Tibial nerve (tissue), 4 donors: Measurements from ENCODE around the gene VSTM2L. TPM values are rescaled to one million over a fixed set of nuclear protein-coding genes. Genes with fewer than 3 reads are reported as not detected.

ENCODE experiments used
- DNase-seq, 2 donors: peaks; one replicate each; pipeline ENCODE4 v3.0.0-alpha.2; 2019; ENCODE audit warnings: low spot score in 2 of 2
- H3K27ac ChIP-seq, 4 donors: fragments of 200-600 bp; sonication (generic) in 3 of 4; one replicate each; pipeline ENCODE4 v1.5.1; 2017 to 2019; ENCODE audit warnings: mild to moderate bottlenecking in 1 of 4
- H3K27me3 ChIP-seq, 2 donors: fragments of 200-600 bp; sonication (generic) in 1 of 2; one replicate each; pipeline versions ENCODE4 v1.5.1 to v1.6.0; 2017 to 2019
- H3K36me3 ChIP-seq, 3 donors: fragments of 200-600 bp; sonication (generic); one replicate each; pipeline ENCODE4 v1.5.1; 2018 to 2019
- H3K4me1 ChIP-seq, 4 donors: fragments of 200-600 bp; sonication (generic) in 3 of 4; one replicate each; pipeline ENCODE4 v1.5.1; 2017 to 2019
- H3K4me3 ChIP-seq, 4 donors: fragments of 200-600 bp; sonication (generic) in 3 of 4; one replicate each; pipeline ENCODE4 v1.5.1; 2017 to 2019; ENCODE audit warnings: mild to moderate bottlenecking in 1 of 4, moderate library complexity in 1 of 4
- H3K9me3 ChIP-seq, 4 donors: fragments of 200-600 bp; sonication (generic) in 3 of 4; one replicate each; pipeline ENCODE4 v1.5.1; 2017 to 2019
- EP300 ChIP-seq, 2 donors: sonication (generic); formaldehyde crosslinking; IDR thresholded peaks; one replicate each; pipeline ENCODE4 v1.6.1; 2017; ENCODE audit warnings: antibody characterized with exemption in 2 of 2, mild to moderate bottlenecking in 1 of 2
- POLR2A ChIP-seq, 2 donors: fragments of 450-650 bp; IDR thresholded peaks; one replicate each; pipeline ENCODE4 v1.6.1; 2017; ENCODE audit warnings: antibody characterized with exemption in 2 of 2, mild to moderate bottlenecking in 2 of 2, moderate library complexity in 2 of 2
- WGBS, 2 donors: methylation state at CpG; one replicate each; pipeline ENCODE4 v1.1.5; 2018; 5-methylcytosine and 5-hydroxymethylcytosine counted together
- total RNA-seq, 4 donors: library from RNA; depleted of rRNA; stranded (reverse); fragments of >200 nt; gene quantifications; one replicate each; pipeline ENCODE4 v1.1.0, GENCODE V29; 2016
- TF ChIP-seq, protein P1 (sequence below), 5 experiments: fragments of 200-600 bp in 3 of 5; fragments of 450-650 bp in 2 of 5; sonication (generic) in 3 of 5; IDR thresholded peaks; one replicate each; pipeline ENCODE4 v1.5.1; 2016 to 2019; ENCODE audit warnings: antibody characterized with exemption in 5 of 5, mild to moderate bottlenecking in 3 of 5, moderate library complexity in 2 of 5

Gene VSTM2L
- total RNA-seq, 4 donors from 2014 or later, result 0.44 TPM; not detected in 3

DNA sequence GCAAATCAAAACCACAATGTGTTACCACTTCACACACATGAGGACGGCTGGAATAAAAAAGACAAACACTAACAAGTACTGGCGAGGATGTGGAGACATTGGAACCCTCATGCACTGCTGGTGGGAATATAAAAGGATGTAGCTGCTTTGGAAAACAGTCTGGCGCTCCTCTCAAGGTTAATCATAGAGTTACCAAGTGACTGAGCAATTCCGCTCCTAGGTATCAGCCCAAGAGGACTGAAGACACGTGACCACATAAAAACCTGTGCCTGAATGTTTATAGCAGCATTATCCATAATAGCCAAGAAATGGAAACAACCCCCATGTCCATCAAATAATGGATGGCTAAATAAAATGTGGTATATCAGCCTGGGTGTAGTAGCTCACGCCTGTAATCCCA is 45.0 kb downstream of the VSTM2L start:
- WGBS, 2 donors, result 83 to 90% methylated on average over 6 of the region's 6 CpGs
- Histone ChIP-seq H3K36me3 (no peaks in the 10 kb centered on the region), H3K4me1 (no peaks in the 10 kb centered on the region), H3K4me3 (no peak overlapping the region), H3K9me3 (peaks cover 0 to 21% (median 2%) of the 10 kb centered on the region in 4 donors), H3K27me3 (no peaks in the 10 kb centered on the region), H3K27ac (no peak overlapping the region)
- TF ChIP-seq POLR2A (IDR thresholded peaks at IDR 0.05) (no peak), EP300 (IDR thresholded peaks at IDR 0.05) (no peak)
- TF ChIP-seq, protein P1, sequence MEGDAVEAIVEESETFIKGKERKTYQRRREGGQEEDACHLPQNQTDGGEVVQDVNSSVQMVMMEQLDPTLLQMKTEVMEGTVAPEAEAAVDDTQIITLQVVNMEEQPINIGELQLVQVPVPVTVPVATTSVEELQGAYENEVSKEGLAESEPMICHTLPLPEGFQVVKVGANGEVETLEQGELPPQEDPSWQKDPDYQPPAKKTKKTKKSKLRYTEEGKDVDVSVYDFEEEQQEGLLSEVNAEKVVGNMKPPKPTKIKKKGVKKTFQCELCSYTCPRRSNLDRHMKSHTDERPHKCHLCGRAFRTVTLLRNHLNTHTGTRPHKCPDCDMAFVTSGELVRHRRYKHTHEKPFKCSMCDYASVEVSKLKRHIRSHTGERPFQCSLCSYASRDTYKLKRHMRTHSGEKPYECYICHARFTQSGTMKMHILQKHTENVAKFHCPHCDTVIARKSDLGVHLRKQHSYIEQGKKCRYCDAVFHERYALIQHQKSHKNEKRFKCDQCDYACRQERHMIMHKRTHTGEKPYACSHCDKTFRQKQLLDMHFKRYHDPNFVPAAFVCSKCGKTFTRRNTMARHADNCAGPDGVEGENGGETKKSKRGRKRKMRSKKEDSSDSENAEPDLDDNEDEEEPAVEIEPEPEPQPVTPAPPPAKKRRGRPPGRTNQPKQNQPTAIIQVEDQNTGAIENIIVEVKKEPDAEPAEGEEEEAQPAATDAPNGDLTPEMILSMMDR (IDR thresholded peaks at IDR 0.05), result no peak
- DNase-seq, result no peak

DNA sequence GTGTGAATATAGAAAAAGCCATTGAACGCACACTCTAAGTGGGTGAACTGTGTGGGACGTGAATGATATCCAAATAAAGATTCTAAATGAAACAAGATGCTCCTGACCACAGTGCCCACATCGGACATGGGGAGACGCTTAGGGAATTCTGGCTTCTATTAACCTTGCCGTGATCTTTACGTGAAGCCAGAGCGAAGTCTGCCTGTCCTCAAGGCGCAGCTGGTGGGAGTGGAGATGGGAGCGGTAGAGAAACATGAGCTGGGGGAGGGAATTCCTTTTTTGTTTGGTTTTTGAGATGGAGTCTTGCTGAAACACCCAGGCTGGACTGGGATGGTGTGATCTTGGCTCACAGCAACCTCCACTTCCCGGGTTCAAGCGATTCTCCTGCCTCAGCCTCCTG is 46.0 kb downstream of the VSTM2L start:
- TF ChIP-seq POLR2A (IDR thresholded peaks at IDR 0.05), result no peak
- TF ChIP-seq, protein P1 (IDR thresholded peaks at IDR 0.05), result no peak
- TF ChIP-seq EP300 (IDR thresholded peaks at IDR 0.05), result no peak
- Histone ChIP-seq H3K4me1 (no peaks in the 10 kb centered on the region), H3K36me3 (no peaks in the 10 kb centered on the region), H3K9me3 (peaks cover 0 to 21% (median 2%) of the 10 kb centered on the region in 4 donors), H3K4me3 (no peak overlapping the region), H3K27ac (no peak overlapping the region), H3K27me3 (no peaks in the 10 kb centered on the region)
- 79 to 85% methylated on average over 11 of the region's 11 CpGs for WGBS, 2 donors
- no peak for DNase-seq

DNA sequence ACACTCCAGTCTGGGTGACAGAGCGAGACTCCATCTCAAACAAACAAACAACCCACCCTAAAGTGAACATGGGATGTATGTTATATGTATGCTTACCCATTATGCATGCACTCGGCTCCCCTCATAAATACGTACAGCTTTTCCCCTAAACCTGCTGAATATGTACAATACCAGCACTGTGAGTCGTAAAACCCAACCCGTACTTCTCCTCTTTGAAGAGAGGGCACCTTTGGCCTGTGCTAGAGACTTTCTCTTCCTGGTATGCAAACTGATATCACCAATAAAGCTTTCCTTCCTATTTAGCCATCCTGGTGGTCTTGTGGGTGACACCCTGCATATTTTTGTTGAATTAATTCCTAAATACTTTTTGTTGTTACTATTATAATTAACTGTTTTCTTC is 51.3 kb downstream of the VSTM2L start:
- TF ChIP-seq POLR2A (IDR thresholded peaks at IDR 0.05) (no peak), EP300 (IDR thresholded peaks at IDR 0.05) (no peak)
- TF ChIP-seq, protein P1 (IDR thresholded peaks at IDR 0.05), result no peak
- no peak overlapping the region for H3K4me3 ChIP-seq
- peaks cover 0 to 8% of the 10 kb centered on the region in 2 donors for H3K27me3 ChIP-seq
- DNase-seq, result no peak
- H3K9me3 ChIP-seq, result peaks cover 0 to 12% (median 2%) of the 10 kb centered on the region in 4 donors
- H3K27ac ChIP-seq, result no peak overlapping the region
- WGBS, 2 donors, result 78 to 89% methylated on average over 5 of the region's 5 CpGs
- H3K36me3 ChIP-seq, result no peaks in the 10 kb centered on the region
- no peaks in the 10 kb centered on the region for H3K4me1 ChIP-seq

DNA sequence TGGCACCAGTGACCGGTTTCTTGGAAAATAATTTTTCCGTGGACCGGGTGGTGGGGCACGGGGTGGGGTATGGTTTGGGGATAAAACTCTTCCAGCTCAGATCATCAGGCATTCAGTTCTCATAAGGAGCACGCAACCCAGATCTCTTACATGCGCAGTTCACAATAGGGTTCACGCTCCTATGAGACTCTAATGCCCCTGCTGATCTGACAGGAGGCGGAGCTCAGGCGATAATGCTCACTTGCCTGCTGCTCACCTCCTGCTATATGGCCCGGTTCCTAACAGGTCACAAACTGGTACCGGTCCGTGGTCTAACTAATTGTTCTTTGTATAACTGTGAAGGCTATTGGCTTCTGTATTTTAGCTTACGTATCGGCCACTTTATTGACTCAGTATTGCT is 51.7 kb downstream of the VSTM2L start:
- Histone ChIP-seq H3K9me3 (peaks cover 0 to 17% (median 2%) of the 10 kb centered on the region in 4 donors), H3K4me3 (no peak overlapping the region), H3K4me1 (no peaks in the 10 kb centered on the region), H3K27me3 (peaks cover 0 to 8% of the 10 kb centered on the region in 2 donors), H3K27ac (no peak overlapping the region), H3K36me3 (no peaks in the 10 kb centered on the region)
- 71 to 79% methylated on average over 14 of the region's 14 CpGs for WGBS, 2 donors
- no peak for DNase-seq
- no peak for TF ChIP-seq EP300 (IDR thresholded peaks at IDR 0.05)
- no peak for TF ChIP-seq POLR2A (IDR thresholded peaks at IDR 0.05)
- TF ChIP-seq, protein P1 (IDR thresholded peaks at IDR 0.05), result no peak

DNA sequence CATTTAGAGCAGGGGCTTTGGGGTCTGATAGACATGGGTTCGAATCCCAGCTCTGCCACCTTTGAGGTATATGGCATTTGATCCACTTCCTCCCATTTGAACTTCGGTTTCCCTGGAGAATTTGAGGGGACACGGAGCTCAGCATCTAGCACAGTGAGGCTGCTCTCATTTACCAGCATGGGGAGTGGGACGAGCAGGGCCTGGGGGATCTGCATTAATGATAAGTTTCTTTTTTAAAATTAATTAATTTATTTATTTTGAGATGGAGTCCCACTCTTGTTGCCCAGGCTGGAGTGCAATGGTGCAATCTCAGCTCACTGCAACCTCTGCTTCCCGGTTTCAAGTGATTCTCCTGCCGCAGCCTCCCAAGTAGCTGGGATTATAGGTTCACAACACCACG is 52.6 kb downstream of the VSTM2L start:
- no peak overlapping the region for H3K27ac ChIP-seq
- WGBS, 2 donors, result 84 to 86% methylated on average over 7 of the region's 7 CpGs
- no peak overlapping the region for H3K4me3 ChIP-seq
- no peaks in the 10 kb centered on the region for H3K4me1 ChIP-seq
- peaks cover 0 to 8% of the 10 kb centered on the region in 2 donors for H3K27me3 ChIP-seq
- peaks cover 0 to 25% (median 2%) of the 10 kb centered on the region in 4 donors for H3K9me3 ChIP-seq
- H3K36me3 ChIP-seq, result no peaks in the 10 kb centered on the region
- TF ChIP-seq, protein P1 (IDR thresholded peaks at IDR 0.05), result no peak
- TF ChIP-seq EP300 (IDR thresholded peaks at IDR 0.05), result no peak
- no peak for TF ChIP-seq POLR2A (IDR thresholded peaks at IDR 0.05)
- DNase-seq, result no peak
